GM21515 (cell line): ENCODE measurements around the gene ASF1A.

Source experiments
- ATAC-seq: cut with Tn5 transposase; IDR thresholded peaks from one replicate; pipeline ENCODE4 v1.9.1; 2021; ENCODE audit not compliant: unreplicated experiment

The ASF1A gene

DNA sequence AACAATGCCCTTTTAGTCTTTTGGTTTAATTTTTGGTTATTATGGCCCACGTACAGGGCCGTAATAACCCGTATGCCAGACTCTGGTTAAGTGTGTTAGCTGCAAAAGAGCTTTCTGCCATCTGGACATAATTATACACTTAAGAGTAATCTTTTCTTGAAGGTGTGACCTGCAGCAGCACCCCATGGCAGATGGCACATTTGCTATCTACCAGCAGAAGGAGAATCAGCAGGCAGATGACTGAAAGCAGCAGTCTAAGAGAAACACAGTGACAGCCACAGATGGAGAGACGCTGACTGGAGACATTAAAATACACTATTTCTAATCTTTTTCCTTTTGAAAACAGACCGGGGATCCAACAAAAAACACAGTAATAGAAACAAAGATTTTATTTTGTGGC is 18.7 kb downstream of the ASF1A start:
- no peak for ATAC-seq

GRCh38 chr6:118913161-118913560 is 19.2 kb downstream of the ASF1A start:
- no peak for ATAC-seq

- ATAC-seq, result no peak
These were observed 20.6 kb downstream of the ASF1A start for GRCh38 chr6:118914598-118914997.

DNA sequence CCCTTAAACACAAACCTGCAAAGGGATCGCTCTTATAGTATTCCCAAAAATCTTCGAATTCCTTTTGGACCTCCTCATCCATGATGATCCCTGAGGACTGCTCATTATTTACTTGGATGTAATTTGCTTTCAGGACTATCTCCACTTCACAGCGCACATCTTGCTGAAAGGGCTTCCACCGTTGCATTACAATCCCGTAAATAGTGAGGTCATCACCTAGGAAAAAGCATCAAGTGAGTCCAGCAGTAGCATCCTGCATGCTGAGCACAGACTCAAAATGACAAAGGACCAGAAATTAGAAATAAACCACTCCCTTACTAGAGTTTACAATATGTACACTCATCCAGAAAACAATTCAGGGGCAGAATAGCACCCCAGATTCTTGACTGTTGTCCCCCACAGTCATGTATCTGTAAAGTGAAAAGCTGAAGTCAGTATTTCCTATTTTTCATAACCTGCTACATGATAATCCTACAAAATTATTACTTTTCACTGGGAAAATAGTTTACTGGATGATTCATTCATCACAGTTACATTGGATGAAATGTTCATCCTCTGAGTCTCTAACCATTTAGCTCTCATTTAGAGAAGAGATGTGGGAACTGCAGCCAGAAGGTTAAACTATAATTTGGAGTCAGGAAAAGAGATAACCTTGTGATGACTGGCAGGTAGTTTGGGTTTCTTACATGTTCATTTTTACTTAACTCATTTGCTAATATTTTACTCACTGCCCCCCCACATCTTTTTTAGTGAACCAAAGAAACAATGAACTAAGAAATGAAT is 23.8 kb downstream of the ASF1A start:
- no peak for ATAC-seq

DNA sequence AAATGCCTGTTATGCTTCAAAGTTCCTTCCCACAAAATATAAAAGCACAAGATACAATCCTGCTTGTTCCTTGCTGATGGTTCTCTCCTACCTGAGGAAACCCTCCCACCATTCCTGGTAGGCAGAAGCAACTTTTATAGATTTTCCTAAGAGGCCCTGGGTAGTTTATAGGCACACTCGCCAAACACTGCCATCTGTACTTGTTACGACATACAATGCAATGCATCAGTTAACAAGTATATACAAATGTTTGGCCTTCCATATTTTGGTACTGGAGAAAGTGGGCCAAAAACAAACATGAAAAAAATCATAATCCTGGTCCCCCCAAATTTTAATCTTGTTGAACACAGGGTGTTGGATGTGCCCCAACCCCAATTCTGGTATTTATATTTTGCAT is 24.4 kb downstream of the ASF1A start:
- ATAC-seq, result no peak

DNA sequence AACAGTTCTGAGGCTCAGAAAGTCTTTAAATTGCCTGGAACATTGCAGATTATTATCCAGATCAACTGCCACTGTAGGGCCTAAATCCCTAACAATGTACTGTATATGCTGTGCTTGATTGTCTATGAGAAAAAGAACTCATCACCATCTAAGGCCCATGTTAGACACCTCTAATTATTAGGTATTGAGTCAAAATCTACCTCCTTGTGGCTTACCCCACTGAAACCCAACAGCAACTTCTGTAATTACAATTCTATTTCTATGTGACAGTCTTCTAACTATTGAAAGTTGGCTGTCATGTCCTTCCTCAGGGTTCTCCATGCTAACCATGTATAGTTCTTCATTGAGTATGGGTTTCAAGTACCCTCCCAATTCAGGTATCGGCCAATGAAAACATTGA is 27.1 kb downstream of the ASF1A start:
- ATAC-seq, result no peak

DNA sequence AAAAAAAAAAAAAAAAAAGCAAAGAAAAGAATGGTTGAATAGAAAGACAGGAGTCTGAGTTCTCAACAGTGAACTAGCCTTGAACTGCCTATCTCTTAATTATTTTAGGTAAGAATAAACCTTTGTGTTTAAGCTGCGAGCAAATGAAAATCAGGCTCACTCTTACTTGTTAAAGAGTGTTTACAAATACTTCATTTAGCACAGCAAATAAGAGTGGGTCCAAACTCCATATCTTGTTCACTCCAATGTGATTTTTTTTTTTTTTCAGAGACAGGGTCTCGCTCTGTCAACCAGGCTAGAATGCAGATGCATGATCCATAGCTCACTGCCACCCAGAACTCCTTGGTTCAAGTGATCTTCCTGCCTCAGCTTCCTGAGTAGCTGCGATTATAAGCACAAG is 29.1 kb downstream of the ASF1A start:
- ATAC-seq, result no peak

GRCh38 chr6:118930680-118931079 is 36.7 kb downstream of the ASF1A start:
- no peak for ATAC-seq

DNA sequence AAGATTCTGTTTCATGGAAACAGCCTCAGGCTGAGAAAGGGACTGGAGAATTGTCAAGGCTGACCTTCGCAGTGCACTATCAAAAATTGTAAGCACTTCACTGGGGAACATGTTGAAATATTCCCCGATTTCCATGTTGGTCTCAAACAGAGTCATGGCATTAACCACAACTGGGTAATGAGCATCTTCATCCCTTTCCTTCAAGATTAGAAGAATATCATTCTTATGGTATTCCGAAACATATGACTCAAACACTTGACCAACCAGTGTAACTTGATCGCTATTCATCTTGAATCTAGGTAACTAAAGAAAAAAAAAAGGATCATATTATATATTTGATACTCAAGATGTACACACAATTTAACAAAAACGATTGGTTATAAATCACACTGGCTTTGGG is 37.5 kb downstream of the ASF1A start:
- ATAC-seq, result no peak

DNA sequence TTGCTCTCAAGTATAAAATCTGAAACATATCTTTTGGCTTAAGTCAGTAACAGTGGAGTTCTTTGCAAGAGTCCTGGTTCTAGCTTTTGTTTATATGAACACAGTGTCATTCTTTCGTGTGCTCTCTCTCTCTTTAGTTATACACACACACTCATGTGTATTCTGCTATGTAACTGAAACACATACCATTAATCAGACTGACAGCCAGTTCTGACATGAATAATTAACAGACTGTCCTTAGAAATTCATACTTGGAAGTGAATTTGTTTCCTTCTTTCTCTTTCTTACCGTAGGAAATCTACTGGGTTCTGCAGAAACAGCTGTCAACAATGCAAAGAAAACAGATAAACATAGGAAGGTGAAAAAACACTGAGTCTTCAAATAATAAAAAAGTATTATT is 38.5 kb downstream of the ASF1A start:
- ATAC-seq, result no peak

DNA sequence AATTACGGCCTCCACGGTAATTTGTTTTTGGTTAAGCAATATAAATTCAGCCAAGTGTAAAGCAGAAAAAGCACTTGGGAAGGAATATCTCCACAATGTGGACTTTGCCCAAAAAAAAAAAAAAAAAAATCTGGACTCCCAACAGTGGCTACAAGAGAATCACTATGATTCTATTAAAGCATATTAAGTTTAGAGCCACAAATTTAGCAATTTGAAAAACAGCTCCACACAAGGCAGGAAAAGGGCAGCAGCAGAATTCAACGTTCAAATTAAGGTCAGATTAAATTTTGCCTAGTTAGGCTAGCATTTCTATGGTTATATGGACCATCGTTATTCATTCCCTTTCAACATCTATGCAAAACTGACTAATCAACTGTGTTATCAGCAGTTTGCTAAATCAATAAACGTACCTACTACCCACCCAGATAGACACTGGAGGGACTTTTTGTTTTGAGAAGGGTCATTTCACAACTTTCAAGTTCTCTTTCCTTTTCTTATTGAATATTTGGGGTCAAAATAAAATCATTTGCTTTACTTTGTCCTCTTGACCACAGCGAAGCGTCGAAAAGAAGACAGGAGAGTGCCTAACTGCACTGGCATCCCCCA is 40.0 kb downstream of the ASF1A start:
- peak; percentile 0 for ATAC-seq

DNA sequence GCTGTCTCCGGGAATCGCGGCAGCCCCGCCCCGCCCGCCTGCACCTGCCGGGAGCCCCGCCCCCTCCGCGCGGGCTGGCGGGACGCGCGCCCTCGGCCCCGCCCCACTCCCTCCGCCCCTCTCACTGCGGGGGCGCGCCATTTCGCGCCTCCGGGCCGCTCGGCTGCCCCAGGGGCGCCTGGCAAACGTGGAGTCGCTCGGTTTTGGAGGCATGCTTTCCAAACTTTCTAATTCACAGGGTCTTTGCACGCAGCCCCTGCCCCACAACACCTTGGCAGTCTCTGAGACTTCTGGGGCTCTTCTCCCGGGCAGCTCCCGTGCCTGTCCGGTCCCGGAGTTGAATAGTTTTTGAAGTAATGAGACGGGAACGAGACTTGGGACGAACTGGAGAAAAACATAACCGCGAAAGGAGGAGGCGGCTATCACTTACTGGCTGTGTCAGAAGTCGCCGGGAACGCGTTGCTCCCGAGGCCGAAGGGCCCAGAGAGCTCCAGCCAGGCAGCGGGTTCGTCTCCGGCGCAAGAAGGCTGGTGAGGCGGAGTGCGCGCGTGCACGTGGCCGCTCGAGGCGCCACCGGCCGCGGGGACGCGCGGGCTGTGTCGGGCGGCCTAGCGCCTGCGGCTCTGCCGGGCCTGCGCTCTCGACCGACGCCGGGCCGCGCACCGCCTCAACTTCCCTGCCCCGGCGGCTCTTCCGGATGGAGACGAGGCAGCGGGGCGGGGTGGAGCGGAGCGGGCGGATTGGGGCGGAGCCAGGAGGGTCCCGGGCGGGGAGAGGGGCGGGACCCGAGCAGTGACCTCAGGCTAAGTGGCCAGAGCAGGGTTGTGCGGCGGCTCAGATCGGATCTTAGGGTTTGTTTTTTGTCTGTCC is 40.7 kb downstream of the ASF1A start, which contains the start of gene MCM9:
MCM9 (minus strand) TSS at position 699 of the 870 bp plus-strand sequence. CDS start 3,436 bp downstream, outside the sequence.
- ATAC-seq, result peak; percentile 94

DNA sequence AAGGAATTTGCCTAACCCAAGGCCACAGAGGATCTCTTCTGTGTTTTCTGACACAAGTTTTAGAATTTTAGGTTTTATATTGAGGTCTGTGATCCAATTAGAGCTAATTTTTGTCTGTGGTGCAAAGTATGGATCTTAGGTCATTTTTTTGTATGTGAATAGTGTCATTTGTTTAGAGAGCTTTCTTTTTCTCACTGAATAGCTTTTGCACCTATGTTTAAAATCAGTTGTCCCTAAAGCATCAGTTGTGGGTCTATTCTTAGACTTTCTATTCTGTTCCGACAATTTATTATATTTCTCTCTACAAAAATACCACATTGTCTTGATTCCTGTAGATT is 41.3 kb downstream of the ASF1A start:
- peak; percentile 15 for ATAC-seq

GRCh38 chr6:118935978-118936703 is 42.2 kb downstream of the ASF1A start:
- ATAC-seq, result no peak

- no peak for ATAC-seq
These were observed 45.7 kb downstream of the ASF1A start for GRCh38 chr6:118939683-118940082.

DNA sequence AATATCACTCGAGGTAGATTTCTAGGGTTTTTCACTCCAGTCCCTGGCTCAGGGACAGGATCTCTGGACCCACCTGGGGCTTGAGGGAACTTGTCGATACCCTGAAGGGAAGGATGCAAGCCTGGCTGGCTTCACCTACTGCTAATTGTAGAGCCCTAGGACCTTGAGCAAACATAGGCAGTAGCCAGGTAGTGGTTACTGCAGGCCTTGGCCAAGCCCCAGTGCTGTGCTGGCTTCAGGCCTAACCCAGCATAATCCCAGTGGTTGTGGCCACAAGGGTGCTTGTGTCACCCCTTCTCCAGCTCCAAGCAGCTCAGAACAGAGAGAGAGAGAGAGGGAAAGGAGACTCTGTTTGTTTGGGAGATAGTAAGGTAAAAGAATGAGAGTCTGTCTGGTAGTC is 46.8 kb downstream of the ASF1A start:
- no peak for ATAC-seq

GRCh38 chr6:118945217-118945616 is 51.3 kb downstream of the ASF1A start:
- no peak for ATAC-seq

DNA sequence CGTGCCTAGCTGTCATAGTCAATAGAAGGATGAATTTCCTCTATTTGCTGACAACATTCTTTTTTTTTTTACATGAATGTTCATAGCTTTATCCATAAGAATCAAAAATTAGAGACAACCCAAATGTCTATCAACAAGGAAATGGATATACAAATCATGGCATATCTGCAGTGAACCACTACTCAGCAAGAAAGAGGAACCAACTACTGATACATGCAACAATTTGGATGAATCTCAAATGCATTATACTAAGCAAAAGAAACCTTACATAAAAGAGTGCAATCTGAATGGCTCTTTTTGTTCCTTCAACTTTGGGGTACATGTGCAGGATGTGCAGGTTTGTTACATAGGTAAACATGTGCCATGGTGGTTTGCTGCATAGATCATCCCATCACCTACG is 58.7 kb downstream of the ASF1A start:
- ATAC-seq, result no peak

- no peak for ATAC-seq
These were observed 59.4 kb downstream of the ASF1A start for GRCh38 chr6:118953391-118953790.
